SK-N-SH treated with all-trans-retinoic acid at 6 μM for 48 hours (cell line): Measurements from ENCODE around the gene PLA2G6.

Source experiments
- ATAC-seq: fragments of 200-7000 bp; cut with Tn5 transposase; 3 replicates; pipeline ENCODE4 v1.9.1; 2020; ENCODE audit warnings: mild to moderate bottlenecking, moderate library complexity
- ARNTL ChIP-seq: fragments of 450-650 bp; formaldehyde crosslinking; IDR thresholded peaks from 2 replicates; pipeline ENCODE4 v1.5.0; 2020; ENCODE audit warnings: low read depth, mild to moderate bottlenecking, moderate library complexity, borderline replicate concordance
- BACH2 ChIP-seq: fragments of 250-450 bp; sonication (Bioruptor Pico); IDR thresholded peaks from 2 replicates; pipeline ENCODE4 v1.9.0; 2021; ENCODE audit warnings: mild to moderate bottlenecking, borderline replicate concordance
- CSDC2 ChIP-seq: fragments of 250-450 bp; sonication (Bioruptor Pico); IDR thresholded peaks from 2 replicates; pipeline ENCODE4 v1.5.0; 2020; ENCODE audit warnings: mild to moderate bottlenecking, moderate library complexity
- GLIS3 ChIP-seq: fragments of 250-450 bp; sonication (Bioruptor Pico); IDR thresholded peaks from 2 replicates; pipeline ENCODE4 v1.5.0; 2020; ENCODE audit warnings: mild to moderate bottlenecking, moderate library complexity
- ISL1 ChIP-seq: fragments of 250-450 bp; sonication (Bioruptor Pico); IDR thresholded peaks from 2 replicates; pipeline ENCODE4 v2.1.2; 2022; ENCODE audit warnings: mild to moderate bottlenecking, moderate library complexity
- OSR1 ChIP-seq: fragments of 250-450 bp; sonication (Bioruptor Pico); IDR thresholded peaks from 2 replicates; pipeline ENCODE4 v1.8.0; 2022; ENCODE audit warnings: moderate library complexity, mild to moderate bottlenecking, inconsistent platforms
- PPARA ChIP-seq: fragments of 250-450 bp; sonication (Bioruptor Pico); IDR thresholded peaks from 2 replicates; pipeline ENCODE4 v1.5.0; 2020; ENCODE audit warnings: mild to moderate bottlenecking, borderline replicate concordance
- RARB ChIP-seq: fragments of 250-450 bp; sonication (Bioruptor Pico); IDR thresholded peaks from 2 replicates; pipeline ENCODE4 v1.8.0; 2021; ENCODE audit warnings: mild to moderate bottlenecking, moderate library complexity
- SNAI2 ChIP-seq: fragments of 250-450 bp; sonication (Bioruptor Pico); IDR thresholded peaks from 2 replicates; pipeline ENCODE4 v1.5.0; 2020; ENCODE audit warnings: mild to moderate bottlenecking, moderate library complexity
- TCF4 ChIP-seq: fragments of 250-450 bp; sonication (Bioruptor Pico); IDR thresholded peaks from 2 replicates; pipeline ENCODE4 v1.8.0; 2021; ENCODE audit warnings: mild to moderate bottlenecking, moderate library complexity, borderline replicate concordance
- TOX ChIP-seq: fragments of 250-450 bp; sonication (Bioruptor Pico); IDR thresholded peaks from 2 replicates; pipeline ENCODE4 v1.8.0; 2021; ENCODE audit warnings: mild to moderate bottlenecking, moderate library complexity, borderline replicate concordance
- ZC3H10 ChIP-seq: fragments of 250-450 bp; sonication (Bioruptor Pico); IDR thresholded peaks from 2 replicates; pipeline ENCODE4 v1.5.1; 2021; ENCODE audit warnings: mild to moderate bottlenecking, moderate library complexity
- ZFP3 ChIP-seq: fragments of 250-450 bp; sonication (Bioruptor Pico); IDR thresholded peaks from 2 replicates; pipeline ENCODE4 v1.5.0; 2020; ENCODE audit warnings: mild to moderate bottlenecking, moderate library complexity
- ZNF565 ChIP-seq: fragments of 450-650 bp; formaldehyde crosslinking; conservative IDR thresholded peaks from 2 replicates; pipeline ENCODE4 v1.5.0; 2020; ENCODE audit warnings: low read depth, mild to moderate bottlenecking, moderate library complexity
- ZNF70 ChIP-seq: fragments of 450-650 bp; formaldehyde crosslinking; IDR thresholded peaks from 2 replicates; pipeline ENCODE4 v1.5.0; 2020; ENCODE audit warnings: mild to moderate bottlenecking, moderate library complexity
- ZNF8 ChIP-seq: fragments of 450-650 bp; formaldehyde crosslinking; IDR thresholded peaks from 2 replicates; pipeline ENCODE4 v1.5.0; 2020; ENCODE audit warnings: mild to moderate bottlenecking, moderate library complexity
- TF ChIP-seq, protein P1 (sequence below): fragments of 250-450 bp; sonication (Bioruptor Pico); IDR thresholded peaks from 2 replicates; pipeline ENCODE4 v1.5.0; 2020; ENCODE audit warnings: mild to moderate bottlenecking, moderate library complexity
- TF ChIP-seq, protein P2 (sequence below): fragments of 250-450 bp; sonication (Bioruptor Pico); IDR thresholded peaks from 2 replicates; pipeline ENCODE4 v1.8.0; 2020; ENCODE audit warnings: mild to moderate bottlenecking, moderate library complexity, borderline replicate concordance
- TF ChIP-seq, protein P3 (sequence below): fragments of 250-450 bp; sonication (Bioruptor Pico); IDR thresholded peaks from 2 replicates; pipeline ENCODE4 v1.5.1; 2020; ENCODE audit warnings: low read depth, mild to moderate bottlenecking, moderate library complexity
- TF ChIP-seq, protein P4 (sequence below): fragments of 250-450 bp; sonication (Bioruptor Pico); IDR thresholded peaks from 2 replicates; pipeline ENCODE4 v1.5.1; 2021; ENCODE audit warnings: mild to moderate bottlenecking, moderate library complexity
- TF ChIP-seq, protein P5 (sequence below): fragments of 250-450 bp; sonication (Bioruptor Pico); IDR thresholded peaks from 2 replicates; pipeline ENCODE4 v1.8.0; 2021; ENCODE audit warnings: low read depth, mild to moderate bottlenecking, moderate library complexity, borderline replicate concordance

PLA2G6 gene

DNA sequence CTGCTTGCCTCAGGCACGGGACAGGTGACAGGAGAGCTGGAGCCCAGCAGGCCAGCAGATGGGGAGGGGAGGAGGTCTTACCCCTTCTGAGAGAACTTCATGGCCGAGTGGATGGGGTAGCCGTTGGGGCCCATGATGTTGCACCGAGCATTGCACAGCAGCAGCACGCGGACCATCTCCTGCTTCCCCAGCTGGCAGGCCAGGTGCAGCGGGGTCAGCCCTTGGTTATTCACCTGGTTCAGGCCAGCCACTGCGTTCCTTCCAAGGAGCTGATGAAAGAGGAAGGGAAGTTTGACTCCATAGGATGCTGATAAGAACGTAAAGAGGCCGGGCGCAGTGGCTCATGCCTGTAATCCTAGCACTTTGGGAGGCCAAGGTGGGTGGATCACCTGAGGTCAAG lies 41.7 kb downstream of the PLA2G6 start (continued):
- TF ChIP-seq, protein P1, sequence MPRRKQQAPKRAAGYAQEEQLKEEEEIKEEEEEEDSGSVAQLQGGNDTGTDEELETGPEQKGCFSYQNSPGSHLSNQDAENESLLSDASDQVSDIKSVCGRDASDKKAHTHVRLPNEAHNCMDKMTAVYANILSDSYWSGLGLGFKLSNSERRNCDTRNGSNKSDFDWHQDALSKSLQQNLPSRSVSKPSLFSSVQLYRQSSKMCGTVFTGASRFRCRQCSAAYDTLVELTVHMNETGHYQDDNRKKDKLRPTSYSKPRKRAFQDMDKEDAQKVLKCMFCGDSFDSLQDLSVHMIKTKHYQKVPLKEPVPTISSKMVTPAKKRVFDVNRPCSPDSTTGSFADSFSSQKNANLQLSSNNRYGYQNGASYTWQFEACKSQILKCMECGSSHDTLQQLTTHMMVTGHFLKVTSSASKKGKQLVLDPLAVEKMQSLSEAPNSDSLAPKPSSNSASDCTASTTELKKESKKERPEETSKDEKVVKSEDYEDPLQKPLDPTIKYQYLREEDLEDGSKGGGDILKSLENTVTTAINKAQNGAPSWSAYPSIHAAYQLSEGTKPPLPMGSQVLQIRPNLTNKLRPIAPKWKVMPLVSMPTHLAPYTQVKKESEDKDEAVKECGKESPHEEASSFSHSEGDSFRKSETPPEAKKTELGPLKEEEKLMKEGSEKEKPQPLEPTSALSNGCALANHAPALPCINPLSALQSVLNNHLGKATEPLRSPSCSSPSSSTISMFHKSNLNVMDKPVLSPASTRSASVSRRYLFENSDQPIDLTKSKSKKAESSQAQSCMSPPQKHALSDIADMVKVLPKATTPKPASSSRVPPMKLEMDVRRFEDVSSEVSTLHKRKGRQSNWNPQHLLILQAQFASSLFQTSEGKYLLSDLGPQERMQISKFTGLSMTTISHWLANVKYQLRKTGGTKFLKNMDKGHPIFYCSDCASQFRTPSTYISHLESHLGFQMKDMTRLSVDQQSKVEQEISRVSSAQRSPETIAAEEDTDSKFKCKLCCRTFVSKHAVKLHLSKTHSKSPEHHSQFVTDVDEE (CRISPR knock-in tag): no peak
- TF ChIP-seq, protein P2, sequence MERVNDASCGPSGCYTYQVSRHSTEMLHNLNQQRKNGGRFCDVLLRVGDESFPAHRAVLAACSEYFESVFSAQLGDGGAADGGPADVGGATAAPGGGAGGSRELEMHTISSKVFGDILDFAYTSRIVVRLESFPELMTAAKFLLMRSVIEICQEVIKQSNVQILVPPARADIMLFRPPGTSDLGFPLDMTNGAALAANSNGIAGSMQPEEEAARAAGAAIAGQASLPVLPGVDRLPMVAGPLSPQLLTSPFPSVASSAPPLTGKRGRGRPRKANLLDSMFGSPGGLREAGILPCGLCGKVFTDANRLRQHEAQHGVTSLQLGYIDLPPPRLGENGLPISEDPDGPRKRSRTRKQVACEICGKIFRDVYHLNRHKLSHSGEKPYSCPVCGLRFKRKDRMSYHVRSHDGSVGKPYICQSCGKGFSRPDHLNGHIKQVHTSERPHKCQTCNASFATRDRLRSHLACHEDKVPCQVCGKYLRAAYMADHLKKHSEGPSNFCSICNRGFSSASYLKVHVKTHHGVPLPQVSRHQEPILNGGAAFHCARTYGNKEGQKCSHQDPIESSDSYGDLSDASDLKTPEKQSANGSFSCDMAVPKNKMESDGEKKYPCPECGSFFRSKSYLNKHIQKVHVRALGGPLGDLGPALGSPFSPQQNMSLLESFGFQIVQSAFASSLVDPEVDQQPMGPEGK (CRISPR knock-in tag): no peak
- TF ChIP-seq PPARA: no peak
- no peak for TF ChIP-seq ZFP3 (CRISPR knock-in tag)
- no peak for TF ChIP-seq BACH2 (CRISPR knock-in tag)
- no peak for TF ChIP-seq TCF4 (CRISPR knock-in tag)

DNA sequence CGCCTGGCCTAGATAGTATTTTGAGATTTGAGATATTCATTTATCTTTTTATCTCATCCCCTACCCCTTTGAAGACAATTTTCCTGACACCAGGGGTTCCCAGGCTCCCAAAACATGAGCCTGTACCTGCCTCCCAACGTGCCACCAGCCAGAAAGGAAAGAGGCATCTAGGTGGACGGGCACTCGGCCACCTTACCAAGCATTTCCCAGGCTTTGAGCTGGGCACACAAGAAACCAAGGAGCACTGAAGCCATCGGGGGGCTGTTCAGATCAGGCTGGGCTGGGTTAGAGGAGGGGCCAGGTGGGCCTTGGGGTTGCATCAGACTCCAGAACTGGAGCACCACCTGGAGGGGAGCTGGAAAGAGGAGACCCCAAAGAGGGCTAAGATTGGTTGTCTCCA lies 42.7 kb downstream of the PLA2G6 start:
- TF ChIP-seq ZNF565 (no peak), TOX (no peak)
- ATAC-seq: no peak

DNA sequence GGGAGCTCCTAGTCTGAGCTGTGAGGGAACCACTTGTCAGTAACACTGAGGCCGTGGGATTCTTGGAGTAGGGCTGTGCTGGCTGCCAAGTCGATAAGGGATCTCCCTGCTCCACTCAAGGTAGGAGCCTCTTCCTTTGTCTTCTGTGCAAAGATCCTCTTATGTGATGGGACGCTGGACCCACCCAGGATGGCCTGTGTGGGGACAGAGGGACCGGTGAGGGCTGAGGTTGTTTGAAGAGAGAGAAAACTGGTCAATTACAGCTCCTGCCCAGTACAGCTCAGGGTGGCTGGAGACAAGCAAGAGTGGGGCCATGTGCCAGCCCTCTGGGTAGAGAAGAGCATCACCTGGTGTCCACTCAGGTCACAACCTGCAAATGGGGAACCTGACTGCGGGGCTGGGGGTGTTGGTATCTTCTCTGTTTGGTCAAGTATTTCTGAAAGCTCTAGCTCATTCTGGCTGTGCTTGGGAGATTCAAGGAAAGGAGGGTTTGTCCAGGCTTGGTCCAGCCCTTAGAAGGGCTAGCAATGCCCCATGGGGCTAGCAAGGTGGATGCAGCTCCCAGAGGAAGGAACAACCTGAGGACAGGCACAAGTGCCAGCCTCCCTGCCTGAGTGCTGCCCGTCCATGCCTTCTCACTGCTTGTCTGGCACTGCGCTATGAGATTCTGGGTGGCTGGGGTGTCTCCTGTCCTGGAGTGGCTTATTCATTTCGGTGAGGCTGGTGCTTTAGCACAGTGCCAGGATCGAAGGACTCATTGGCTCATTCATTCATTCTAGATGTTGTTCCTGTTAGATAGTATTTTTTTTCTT lies 43.5 kb downstream of the PLA2G6 start:
- TF ChIP-seq OSR1 (CRISPR knock-in tag): no peak
- TF ChIP-seq, protein P2 (CRISPR knock-in tag): no peak
- TF ChIP-seq ZC3H10 (CRISPR knock-in tag): no peak
- no peak for TF ChIP-seq TCF4 (CRISPR knock-in tag)
- no peak for TF ChIP-seq GLIS3 (CRISPR knock-in tag)
- TF ChIP-seq RARB (CRISPR knock-in tag): no peak
- TF ChIP-seq ZNF8: no peak
- TF ChIP-seq, protein P1 (CRISPR knock-in tag): no peak
- no peak for TF ChIP-seq ISL1 (CRISPR knock-in tag)
- TF ChIP-seq, protein P3, sequence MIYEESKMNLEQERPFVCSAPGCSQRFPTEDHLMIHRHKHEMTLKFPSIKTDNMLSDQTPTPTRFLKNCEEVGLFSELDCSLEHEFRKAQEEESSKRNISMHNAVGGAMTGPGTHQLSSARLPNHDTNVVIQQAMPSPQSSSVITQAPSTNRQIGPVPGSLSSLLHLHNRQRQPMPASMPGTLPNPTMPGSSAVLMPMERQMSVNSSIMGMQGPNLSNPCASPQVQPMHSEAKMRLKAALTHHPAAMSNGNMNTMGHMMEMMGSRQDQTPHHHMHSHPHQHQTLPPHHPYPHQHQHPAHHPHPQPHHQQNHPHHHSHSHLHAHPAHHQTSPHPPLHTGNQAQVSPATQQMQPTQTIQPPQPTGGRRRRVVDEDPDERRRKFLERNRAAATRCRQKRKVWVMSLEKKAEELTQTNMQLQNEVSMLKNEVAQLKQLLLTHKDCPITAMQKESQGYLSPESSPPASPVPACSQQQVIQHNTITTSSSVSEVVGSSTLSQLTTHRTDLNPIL (CRISPR knock-in tag): no peak
- TF ChIP-seq PPARA: no peak
- no peak for TF ChIP-seq ARNTL
- no peak for TF ChIP-seq ZFP3 (CRISPR knock-in tag)
- TF ChIP-seq, protein P4, sequence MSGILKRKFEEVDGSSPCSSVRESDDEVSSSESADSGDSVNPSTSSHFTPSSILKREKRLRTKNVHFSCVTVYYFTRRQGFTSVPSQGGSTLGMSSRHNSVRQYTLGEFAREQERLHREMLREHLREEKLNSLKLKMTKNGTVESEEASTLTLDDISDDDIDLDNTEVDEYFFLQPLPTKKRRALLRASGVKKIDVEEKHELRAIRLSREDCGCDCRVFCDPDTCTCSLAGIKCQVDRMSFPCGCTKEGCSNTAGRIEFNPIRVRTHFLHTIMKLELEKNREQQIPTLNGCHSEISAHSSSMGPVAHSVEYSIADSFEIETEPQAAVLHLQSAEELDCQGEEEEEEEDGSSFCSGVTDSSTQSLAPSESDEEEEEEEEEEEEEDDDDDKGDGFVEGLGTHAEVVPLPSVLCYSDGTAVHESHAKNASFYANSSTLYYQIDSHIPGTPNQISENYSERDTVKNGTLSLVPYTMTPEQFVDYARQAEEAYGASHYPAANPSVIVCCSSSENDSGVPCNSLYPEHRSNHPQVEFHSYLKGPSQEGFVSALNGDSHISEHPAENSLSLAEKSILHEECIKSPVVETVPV (CRISPR knock-in tag): no peak
- no peak for TF ChIP-seq SNAI2 (CRISPR knock-in tag)
- TF ChIP-seq, protein P5, sequence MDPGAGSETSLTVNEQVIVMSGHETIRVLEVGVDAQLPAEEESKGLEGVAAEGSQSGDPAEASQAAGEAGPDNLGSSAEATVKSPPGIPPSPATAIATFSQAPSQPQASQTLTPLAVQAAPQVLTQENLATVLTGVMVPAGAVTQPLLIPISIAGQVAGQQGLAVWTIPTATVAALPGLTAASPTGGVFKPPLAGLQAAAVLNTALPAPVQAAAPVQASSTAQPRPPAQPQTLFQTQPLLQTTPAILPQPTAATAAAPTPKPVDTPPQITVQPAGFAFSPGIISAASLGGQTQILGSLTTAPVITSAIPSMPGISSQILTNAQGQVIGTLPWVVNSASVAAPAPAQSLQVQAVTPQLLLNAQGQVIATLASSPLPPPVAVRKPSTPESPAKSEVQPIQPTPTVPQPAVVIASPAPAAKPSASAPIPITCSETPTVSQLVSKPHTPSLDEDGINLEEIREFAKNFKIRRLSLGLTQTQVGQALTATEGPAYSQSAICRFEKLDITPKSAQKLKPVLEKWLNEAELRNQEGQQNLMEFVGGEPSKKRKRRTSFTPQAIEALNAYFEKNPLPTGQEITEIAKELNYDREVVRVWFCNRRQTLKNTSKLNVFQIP (CRISPR knock-in tag): no peak
- TF ChIP-seq CSDC2: no peak
- TF ChIP-seq ZNF70 (CRISPR knock-in tag): no peak
- no peak for TF ChIP-seq TOX
- no peak for TF ChIP-seq ZNF565
- no peak for ATAC-seq
